H1 (cell line): ENCODE data around the gene TMEM203. TPM values are rescaled to one million over a fixed set of nuclear protein-coding genes. Genes with fewer than 3 reads are reported as not detected.
A peak's percentile ranks its signal among the peaks of the same experiment; 100 is the strongest.

Experiments used
- CTCF ChIA-PET: fragments of 300-600 bp; sonication (Branson Sonifier 250); formaldehyde crosslinking; loops from one replicate; lab custom pipeline; 2021; ENCODE audit not compliant: partially characterized antibody; lab: Charles Lee
- POLR2A ChIA-PET: fragments of 300-600 bp; sonication (Branson Sonifier 250); formaldehyde crosslinking; loops from one replicate; lab custom pipeline; 2021; ENCODE audit warnings: inconsistent platforms; ENCODE audit not compliant: partially characterized antibody; lab: Charles Lee
- DNase-seq, 2 experiments: peaks; one replicate each; pipeline versions ENCODE4 v3.0.0 to v3.0.0-alpha.2; 2010 to 2022; ENCODE audit warnings: low spot score in 2 of 2, low read depth in 1 of 2, mixed read lengths in 1 of 2
- FAIRE-seq: peaks from 2 replicates; lab custom pipeline; 2011; peaks lifted over from hg19 to GRCh38; lab: Jason Lieb, UNC
- H2AFZ ChIP-seq: 2 replicates; pipeline ENCODE4 v1.8.1; 2012; ENCODE audit warnings: low read length, inconsistent platforms
- H2AK5ac ChIP-seq: 2 replicates; pipeline ENCODE4 v1.6.1; 2013; ENCODE audit warnings: low read depth, low read length
- H2BK120ac ChIP-seq: replicated peaks from 2 replicates; pipeline ENCODE3; 2013; ENCODE audit warnings: low read depth, low read length, inconsistent platforms
- H2BK12ac ChIP-seq: 2 replicates; pipeline ENCODE4 v1.6.1; 2013; ENCODE audit warnings: low read depth, low read length
- H2BK15ac ChIP-seq: 2 replicates; pipeline ENCODE4 v1.6.1; 2013; ENCODE audit warnings: low read length
- H2BK20ac ChIP-seq: 2 replicates; pipeline ENCODE4 v1.6.1; 2013; ENCODE audit warnings: low read length
- H2BK5ac ChIP-seq: 2 replicates; pipeline ENCODE4 v1.6.1; 2013; ENCODE audit warnings: low read depth, low read length
- H3K14ac ChIP-seq: 2 replicates; pipeline ENCODE4 v1.6.1; 2013; ENCODE audit warnings: inconsistent platforms; ENCODE audit not compliant: insufficient read length
- H3K18ac ChIP-seq: 2 replicates; pipeline ENCODE4 v1.6.1; 2013; ENCODE audit warnings: low read length; ENCODE audit errors: extremely low read depth
- H3K23ac ChIP-seq: 2 replicates; pipeline ENCODE4 v1.6.1; 2013; ENCODE audit warnings: inconsistent platforms; ENCODE audit not compliant: insufficient read length
- H3K23me2 ChIP-seq: 2 replicates; pipeline ENCODE4 v1.6.1; 2013; ENCODE audit warnings: low read depth, low read length
- H3K27ac ChIP-seq: 2 replicates; pipeline ENCODE4 v1.6.1; 2011; ENCODE audit warnings: low read depth, low read length, inconsistent platforms
- H3K27me3 ChIP-seq, 4 experiments: replicated peaks in 1 of 4; 1 replicate in 1 of 4; 2 replicates in 3 of 4; pipeline versions ENCODE4 v1.6.1 to v1.8.1; 2011 to 2013; ENCODE audit warnings: low read length in 3 of 4, mild to moderate bottlenecking in 3 of 4, inconsistent platforms in 2 of 4, mixed read lengths in 2 of 4, moderate library complexity in 1 of 4; ENCODE audit not compliant: control insufficient read depth in 3 of 4, insufficient read depth in 3 of 4; ENCODE audit errors: extremely low read depth in 1 of 4
- H3K36me3 ChIP-seq, 4 experiments: 2 replicates each; pipeline versions ENCODE4 v1.6.1 to v1.8.1; 2011 to 2013; ENCODE audit warnings: mild to moderate bottlenecking in 4 of 4, low read length in 3 of 4, moderate library complexity in 2 of 4, control low read depth in 1 of 4, inconsistent platforms in 1 of 4; ENCODE audit not compliant: insufficient read depth in 4 of 4, control insufficient read depth in 2 of 4
- H3K4ac ChIP-seq: replicated peaks from 2 replicates; pipeline ENCODE3; 2013; ENCODE audit warnings: low read length, low read depth, mixed read lengths, inconsistent platforms; ENCODE audit not compliant: insufficient read length
- H3K4me1 ChIP-seq, 4 experiments: replicated peaks in 1 of 4; 1 replicate in 1 of 4; 2 replicates in 3 of 4; pipeline versions ENCODE4 v1.6.1 to v1.8.1; 2011 to 2013; ENCODE audit warnings: low read length in 3 of 4, inconsistent platforms in 2 of 4, mixed read lengths in 1 of 4; ENCODE audit not compliant: insufficient read depth in 4 of 4, control insufficient read depth in 3 of 4
- H3K4me2 ChIP-seq, 2 experiments: 2 replicates each; pipeline versions ENCODE4 v1.6.1 to v1.8.1; 2011 to 2013; ENCODE audit warnings: low read depth in 2 of 2, low read length in 2 of 2, control low read depth in 1 of 2, inconsistent platforms in 1 of 2, mild to moderate bottlenecking in 1 of 2; ENCODE audit not compliant: insufficient read depth in 1 of 2
- H3K4me3 ChIP-seq, 4 experiments: fragments of 200-600, 300-600 bp in 1 of 4; sonication (generic), shearing (Covaris generic), sonication (Bioruptor Twin) in 1 of 4; 2 replicates each; pipeline versions ENCODE4 v1.5.1 to v1.8.1; 2011 to 2016; ENCODE audit warnings: low read length in 4 of 4, low read depth in 3 of 4, control low read depth in 2 of 4, inconsistent platforms in 2 of 4, mild to moderate bottlenecking in 2 of 4, mixed read lengths in 1 of 4, moderate library complexity in 1 of 4; ENCODE audit not compliant: insufficient read depth in 2 of 4; ENCODE audit errors: extremely low read depth in 1 of 4
- H3K56ac ChIP-seq: replicated peaks from 2 replicates; pipeline ENCODE3; 2013; ENCODE audit warnings: low read depth, mild to moderate bottlenecking, mixed read lengths, low read length, inconsistent platforms; ENCODE audit not compliant: insufficient read length
- H3K79me1 ChIP-seq: 2 replicates; pipeline ENCODE4 v1.6.1; 2013; ENCODE audit warnings: low read depth, low read length, control low read depth
- H3K79me2 ChIP-seq, 2 experiments: 2 replicates each; pipeline versions ENCODE4 v1.6.1 to v1.8.1; 2012 to 2013; ENCODE audit warnings: low read length in 2 of 2, mild to moderate bottlenecking in 2 of 2, inconsistent platforms in 1 of 2; ENCODE audit not compliant: insufficient read depth in 2 of 2, control insufficient read depth in 1 of 2
- H3K9ac ChIP-seq, 4 experiments: replicated peaks in 1 of 4; 1 replicate in 1 of 4; 2 replicates in 3 of 4; pipeline versions ENCODE4 v1.6.1 to v1.8.1; 2011 to 2013; ENCODE audit warnings: low read depth in 3 of 4, low read length in 3 of 4, control low read depth in 2 of 4, mild to moderate bottlenecking in 2 of 4, moderate library complexity in 2 of 4, inconsistent platforms in 1 of 4; ENCODE audit errors: extremely low read depth in 1 of 4
- H3K9me3 ChIP-seq, 2 experiments: 2 replicates each; pipeline versions ENCODE4 v1.6.1 to v1.8.1; 2012 to 2013; ENCODE audit warnings: mild to moderate bottlenecking in 2 of 2, moderate library complexity in 2 of 2, control low read depth in 1 of 2, inconsistent platforms in 1 of 2, low read depth in 1 of 2, low read length in 1 of 2, mixed read lengths in 1 of 2; ENCODE audit not compliant: insufficient read depth in 2 of 2
- H4K20me1 ChIP-seq, 2 experiments: replicated peaks in 1 of 2; 2 replicates each; pipeline versions ENCODE3 to v1.8.1; 2011 to 2013; ENCODE audit warnings: inconsistent platforms in 2 of 2, low read length in 2 of 2, mild to moderate bottlenecking in 1 of 2; ENCODE audit not compliant: insufficient read depth in 2 of 2, control insufficient read depth in 1 of 2
- H4K5ac ChIP-seq: 2 replicates; pipeline ENCODE4 v1.6.1; 2013; ENCODE audit warnings: low read length, low read depth, mixed read lengths, inconsistent platforms; ENCODE audit not compliant: insufficient read length
- H4K8ac ChIP-seq: 2 replicates; pipeline ENCODE4 v1.8.0; 2013; ENCODE audit warnings: mild to moderate bottlenecking, moderate library complexity, low read length, inconsistent platforms; ENCODE audit not compliant: insufficient read depth; ENCODE audit errors: extremely low read depth
- H4K91ac ChIP-seq: replicated peaks from 2 replicates; pipeline ENCODE3; 2013; ENCODE audit warnings: low read length, mixed read lengths, inconsistent platforms; ENCODE audit not compliant: insufficient read length
- RNF2 ChIP-seq: fragments of 200-900, 300-1000 bp; sonication (generic); IDR thresholded peaks from 2 replicates; pipeline ENCODE4 v1.7.1; 2016; ENCODE audit warnings: borderline replicate concordance, low read depth, mild to moderate bottlenecking, antibody characterized with exemption, low read length; ENCODE audit not compliant: poor library complexity, severe bottlenecking; ENCODE audit errors: missing control alignments
- WGBS, 2 experiments: shearing (Covaris generic) in 1 of 2; methylation state at CpG; one replicate each; pipeline versions ENCODE4 v1.1.6 to v1.1.7; 2013 to 2015; ENCODE audit warnings: low lambda C conversion rate in 2 of 2, mixed read lengths in 2 of 2, inconsistent platforms in 1 of 2, low coverage in 1 of 2, missing lambda C conversion rate in 1 of 2; ENCODE audit not compliant: insufficient replicate concordance in 2 of 2, insufficient coverage in 1 of 2, insufficient read length in 1 of 2; ENCODE audit errors: extremely low coverage in 1 of 2, missing lambda C conversion rate in 1 of 2; 5-methylcytosine and 5-hydroxymethylcytosine counted together
- polyA plus RNA-seq, 7 experiments: library from polyadenylated mRNA; depleted of rRNA in 3 of 7; stranded (reverse) in 5 of 7; unstranded in 2 of 7; fragments of >200 nt in 5 of 7; fragments of 200-250 nt in 2 of 7; gene quantifications; 1 replicate in 5 of 7; 2 replicates in 1 of 7; 4 replicates in 1 of 7; pipeline versions ENCODE4 v1.2.1 to v1.2.3, GENCODE V29; 2011 to 2013; ENCODE audit warnings: missing spikeins in 2 of 7, mixed read lengths in 2 of 7
- total RNA-seq: library from RNA; stranded (reverse); fragmentation: NEBNext Ultra II Directional; extraction: Animal tissue kit (Norgen Biotek cat#: 25700); gene quantifications from 2 replicates; pipeline ENCODE4 v1.2.1, GENCODE V29; 2021
- TF ChIP-seq, protein P1 (sequence below): IDR thresholded peaks from 2 replicates; pipeline ENCODE4 v1.6.1; 2012; ENCODE audit warnings: inconsistent platforms

The TMEM203 gene
- total and polyA plus RNA-seq, 2 of the 8 experiments (the other 6 are each of a cell fraction or from before 2014, with no cell fraction given) = 44.1 to 57.1 TPM

DNA sequence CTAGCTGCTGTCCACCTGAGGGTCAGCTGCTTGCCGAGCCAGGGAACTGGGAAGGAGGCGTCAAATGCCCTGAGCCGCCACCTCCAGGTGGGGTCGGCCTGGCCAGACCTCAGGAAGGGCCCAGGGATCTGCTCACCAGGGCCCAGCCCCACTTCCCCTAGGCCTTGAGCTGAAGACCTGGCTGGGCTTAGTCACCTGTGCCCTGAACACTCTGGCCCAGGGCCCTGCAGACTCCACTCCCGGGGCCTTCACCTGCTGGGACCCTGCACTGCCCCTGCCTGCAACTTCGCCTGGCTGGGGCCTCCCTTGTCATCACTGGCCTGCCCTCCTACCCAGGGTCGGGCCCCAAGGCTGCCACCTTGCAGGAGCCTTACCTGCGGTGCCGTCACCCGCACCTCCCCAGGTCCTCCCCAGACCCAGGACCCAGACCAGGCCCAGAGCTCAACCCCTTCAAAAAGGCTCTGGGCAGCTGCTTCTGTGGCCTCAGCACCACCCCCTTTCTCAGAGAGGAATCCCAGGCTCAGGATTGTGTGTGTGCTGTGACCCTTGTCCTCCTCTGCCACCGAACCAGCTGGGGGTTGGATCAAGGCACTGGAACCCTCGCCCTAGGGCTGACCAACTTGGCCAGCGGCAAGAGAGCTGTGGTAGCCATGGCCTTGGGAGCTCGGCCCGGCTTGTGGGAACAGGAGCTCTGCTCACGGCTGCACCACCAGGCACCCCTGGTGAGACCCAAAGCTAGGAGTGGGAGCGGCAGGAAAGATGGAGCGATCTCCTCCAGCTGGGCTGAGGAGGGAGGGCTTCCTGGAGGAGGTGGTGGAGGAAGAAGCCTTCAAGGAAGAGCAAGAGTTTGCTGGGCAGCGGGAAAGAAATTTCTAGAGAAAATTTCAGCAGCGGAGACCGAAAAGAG lies 48.5 kb upstream of the TMEM203 start:
- Histone ChIP-seq H3K79me2 (peaks cover 0 to 13% of the 10 kb centered on the region in 2 experiments; a peak in 2 of 4 replicates), H2BK12ac (peak overlapping the region; percentile 68; the same call in 1 of the 2 replicates), H3K27me3 (peaks cover 0 to 7% (median 0%) of the 10 kb centered on the region in 4 experiments; a peak in 3 of 7 replicates), H3K56ac (no peak overlapping the region), H4K8ac (peak overlapping the region; percentile 54; the same call in 1 of the 2 replicates), H3K23ac (no peak overlapping the region), H2BK15ac (no peak overlapping the region), H3K4me1 (peaks cover 0 to 21% (median 16%) of the 10 kb centered on the region in 4 experiments; a peak in 5 of 7 replicates), H2BK120ac (no peak overlapping the region), H2AK5ac (peak overlapping the region; percentile 39; the same call in 1 of the 2 replicates), H3K9me3 (no peaks in the 10 kb centered on the region), H3K23me2 (peaks cover 14% of the 10 kb centered on the region; the same call in 1 of the 2 replicates), H2AFZ (no peak overlapping the region), H3K4me2 (peak overlapping the region; percentile 90 to 100), H3K79me1 (peaks cover 9% of the 10 kb centered on the region), H4K91ac (peak overlapping the region; percentile 57), H3K4ac (peak overlapping the region; percentile 75), H3K18ac (peak overlapping the region; percentile 48), H2BK5ac (peak overlapping the region; percentile 16; the same call in 1 of the 2 replicates), H3K27ac (no peak overlapping the region), H4K20me1 (peaks cover 0 to 5% of the 10 kb centered on the region in 2 experiments), H3K14ac (no peak overlapping the region), H3K36me3 (peaks cover 1 to 13% (median 9%) of the 10 kb centered on the region in 4 experiments; a peak in 6 of 8 replicates), H4K5ac (no peak overlapping the region), H3K4me3 (peak overlapping the region; percentile 52 to 100 (median 88)), H2BK20ac (no peak overlapping the region), H3K9ac (peak overlapping the region in 1 of 4 experiments; percentile 47; a peak in 1 of 7 replicates)
- FAIRE-seq = no peak
- POLR2A ChIA-PET = interaction anchor here (0.9 to 69.9 kb wide), 4 partner anchors 3 to 116 kb away, joined by 3 to 1462 read pairs (median 734); partner anchors contain the start of genes CYSRT1, NDOR1, NELFB and RNF208
- WGBS, 2 experiments = 81% methylated on average over 17 of the region's 21 CpGs; no CpG with 5 or more reads in 1 of the 2 experiments
- TF ChIP-seq, protein P1, sequence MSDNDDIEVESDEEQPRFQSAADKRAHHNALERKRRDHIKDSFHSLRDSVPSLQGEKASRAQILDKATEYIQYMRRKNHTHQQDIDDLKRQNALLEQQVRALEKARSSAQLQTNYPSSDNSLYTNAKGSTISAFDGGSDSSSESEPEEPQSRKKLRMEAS = 0 out of 2 replicates have a peak, but pooled peaks have one; percentile 12
- TF ChIP-seq RNF2 = no peak
- CTCF ChIA-PET = interaction anchor here (0.6 to 2.5 kb wide), 20 partner anchors 9 to 225 kb away, joined by 3 to 28 read pairs (median 4); partner anchors contain the start of genes RNF224, SSNA1, TOR4A and TUBB4B
- DNase-seq = no peak
